GM19043 (cell line): ENCODE data around the gene PIN1.
"Not testable (repeated sequence)": the region's sequence is repeated elsewhere in the genome, so short reads cannot be mapped to it uniquely, and the experiment has no call there.

Source experiments
- ATAC-seq: cut with Tn5 transposase; IDR thresholded peaks from one replicate; pipeline ENCODE4 v1.9.1; 2021; ENCODE audit warnings: low read depth; ENCODE audit not compliant: unreplicated experiment

PIN1 gene

DNA sequence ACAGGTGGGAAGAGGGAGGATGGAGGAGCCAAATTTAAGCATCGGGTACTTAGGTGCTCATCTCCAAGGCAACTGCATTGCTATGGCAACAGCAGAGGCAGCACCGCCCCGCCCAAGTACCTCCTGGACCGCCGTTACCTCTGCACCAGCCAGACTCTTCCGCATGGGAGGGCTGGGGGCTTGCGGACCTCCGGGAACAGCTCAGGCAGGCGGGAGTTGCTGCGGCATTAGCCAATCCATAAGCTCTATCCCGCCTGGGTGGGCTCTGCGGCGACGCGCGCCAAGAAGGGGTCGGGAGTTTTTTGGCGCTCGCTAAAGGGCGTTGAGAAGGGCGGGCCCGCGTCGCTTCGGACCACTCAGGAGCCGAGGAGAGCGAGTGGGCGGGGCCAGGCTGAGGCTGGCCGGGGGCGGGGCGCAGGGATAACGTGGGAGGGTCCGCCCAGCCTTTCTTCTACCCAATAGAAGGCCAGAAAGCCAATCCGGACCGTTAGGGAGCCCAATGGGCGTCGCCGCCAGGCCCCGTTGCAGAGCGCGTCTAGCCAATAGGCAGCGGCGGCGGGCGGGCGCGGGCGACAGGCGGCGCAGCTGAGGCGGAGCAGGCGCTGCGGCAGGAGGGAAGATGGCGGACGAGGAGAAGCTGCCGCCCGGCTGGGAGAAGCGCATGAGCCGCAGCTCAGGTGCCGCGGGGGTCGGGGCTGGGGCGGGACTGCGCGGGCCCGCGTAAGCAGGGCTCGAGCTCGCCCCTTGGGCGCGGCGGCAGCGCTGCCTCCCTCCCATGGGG is at the start of gene PIN1:
PIN1 (plus strand) TSS at position 593 of the 781 bp plus-strand sequence; CDS start at position 620, 27 bp downstream.
- peak; percentile 94 for ATAC-seq

DNA sequence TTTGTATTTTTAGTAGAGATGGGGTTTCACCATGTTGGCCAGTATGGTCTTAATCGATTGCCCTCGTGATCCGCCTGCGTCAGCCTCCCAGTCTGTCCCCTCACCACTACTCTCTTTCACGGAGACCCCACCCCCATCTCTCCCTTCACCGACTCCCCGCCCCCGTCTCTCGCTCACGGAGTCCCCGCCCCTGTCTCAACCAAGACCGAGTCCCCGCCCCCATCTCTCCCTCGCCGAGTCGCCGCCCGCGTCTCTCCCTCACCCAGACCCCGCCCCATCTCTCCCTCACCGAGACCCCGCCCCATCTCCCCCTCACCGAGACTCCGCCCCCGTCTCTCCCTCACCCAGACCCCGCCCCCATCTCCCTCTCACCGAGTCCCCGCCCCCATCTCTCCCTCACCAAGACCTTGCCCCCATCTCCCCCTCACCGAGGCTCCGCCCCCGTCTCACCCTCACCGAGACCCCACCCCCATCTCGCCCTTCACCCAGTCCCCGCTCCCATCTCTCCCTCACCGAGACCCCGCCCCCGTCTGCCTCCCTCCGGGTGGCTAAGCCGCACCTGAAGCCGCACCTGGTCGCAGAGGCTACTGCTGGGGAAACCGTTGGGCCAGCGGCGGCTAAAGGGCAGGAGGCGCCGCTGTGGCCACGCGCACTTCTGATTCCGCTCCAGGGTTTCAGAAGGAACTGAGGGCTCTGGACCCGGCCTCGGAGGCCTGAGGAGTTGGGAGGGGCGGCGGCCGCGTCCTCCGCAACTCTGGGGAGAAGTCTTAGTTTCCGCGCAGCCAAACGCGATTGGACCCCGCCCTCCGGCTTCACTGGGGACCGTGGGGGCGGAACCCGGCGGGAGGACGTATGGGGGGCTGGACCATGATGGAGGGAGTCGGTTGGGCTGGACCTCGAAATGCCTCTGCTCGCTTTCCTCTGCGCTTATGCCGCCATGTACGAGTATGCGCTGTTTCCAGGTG is 49.5 kb upstream of the PIN1 start:
- peak; percentile 64 for ATAC-seq

DNA sequence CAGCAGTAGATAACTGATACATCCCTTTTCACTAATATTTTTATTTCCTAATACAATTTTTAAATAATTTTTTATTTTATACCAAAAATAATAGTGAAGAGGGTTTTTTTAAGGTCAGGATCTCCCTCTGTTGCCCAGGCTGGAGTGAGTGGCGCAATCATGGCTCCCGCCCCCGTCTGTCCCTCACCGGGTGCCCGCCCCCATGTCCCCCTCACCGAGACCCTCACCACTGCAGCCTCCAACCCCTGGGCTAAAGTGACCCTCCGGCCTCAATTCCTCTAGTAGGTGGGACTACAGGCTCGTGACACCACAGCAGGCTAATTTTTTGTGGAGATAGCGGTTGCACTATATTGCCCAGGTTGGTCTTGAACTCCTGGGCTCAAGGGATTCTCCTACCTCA is 48.8 kb upstream of the PIN1 start:
- ATAC-seq = no peak

DNA sequence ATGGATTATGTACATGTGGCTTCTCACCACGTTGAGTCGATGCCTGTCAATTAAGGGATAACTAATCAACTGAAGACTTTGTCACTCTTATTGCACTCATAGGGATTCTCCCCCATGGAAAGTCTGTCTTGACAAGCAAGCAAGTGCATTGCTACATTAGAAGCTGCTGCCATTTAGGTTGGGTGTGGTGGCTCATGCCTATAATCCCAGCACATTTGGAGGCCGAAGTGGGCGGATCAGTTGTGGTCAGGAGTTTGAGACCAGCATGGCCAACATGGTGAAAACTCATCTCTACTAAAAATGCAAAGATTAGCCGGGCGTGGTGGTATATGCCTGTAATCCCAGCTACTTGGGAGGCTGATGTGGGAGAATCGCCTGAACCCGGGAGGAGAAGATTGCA is 48.3 kb upstream of the PIN1 start:
- no peak for ATAC-seq

DNA sequence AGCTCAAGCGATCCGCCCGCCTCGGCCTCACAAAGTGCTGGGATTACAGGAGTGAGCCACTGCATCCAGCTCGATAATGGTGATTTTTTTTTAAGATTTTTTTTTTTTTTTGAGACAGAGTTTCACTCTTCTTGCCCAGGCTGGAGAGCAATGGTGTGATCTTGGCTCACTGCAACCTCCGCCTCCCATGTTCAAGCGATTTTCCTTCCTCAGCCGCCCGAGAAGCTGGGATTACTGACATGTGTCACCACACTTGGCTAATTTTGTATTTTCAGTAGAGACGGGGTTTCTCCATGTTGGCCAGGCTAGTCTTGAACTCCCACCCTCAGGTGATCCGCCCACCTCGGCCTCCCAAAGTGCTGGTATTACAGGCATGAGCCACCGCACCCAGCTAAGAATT is 46.5 kb upstream of the PIN1 start:
- ATAC-seq = not testable (repeated sequence)

DNA sequence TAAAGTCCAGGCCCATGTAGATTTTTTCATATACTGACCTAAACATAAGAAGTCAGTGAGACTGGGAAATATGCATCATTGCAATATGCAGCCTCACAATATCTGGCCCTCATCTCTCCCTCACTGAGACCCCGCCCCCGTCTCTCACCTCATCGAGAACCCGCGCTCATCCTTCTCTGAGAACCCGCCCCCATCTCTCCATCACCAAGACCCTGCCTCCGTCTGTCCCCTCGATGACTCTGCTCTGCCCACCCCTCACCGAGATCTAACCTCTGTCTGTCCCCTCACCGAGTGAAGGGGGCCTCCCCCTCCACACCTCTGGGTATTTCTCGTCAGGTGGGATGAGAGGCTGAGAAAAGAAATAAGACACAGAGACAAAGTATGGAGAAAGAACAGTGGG is 46.1 kb upstream of the PIN1 start:
- no peak for ATAC-seq

DNA sequence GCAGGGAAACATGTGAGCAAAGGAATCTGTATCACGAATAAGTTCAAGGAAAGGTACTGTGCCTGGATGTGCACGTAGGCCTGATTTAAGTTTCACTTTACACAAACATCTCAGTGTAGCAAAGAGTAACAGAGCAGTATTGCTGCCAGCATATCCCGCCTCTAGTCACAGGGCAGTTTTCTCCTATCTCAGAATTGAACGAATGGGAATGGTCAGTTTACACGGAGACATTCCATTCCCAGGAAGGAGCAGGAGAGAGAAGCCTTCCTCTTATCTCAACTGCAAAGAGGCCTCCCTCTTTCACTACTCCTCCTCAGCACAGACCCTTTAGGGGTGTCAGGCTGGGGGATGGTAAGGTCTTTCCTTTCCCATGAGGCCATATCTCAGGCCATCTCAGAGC is 45.5 kb upstream of the PIN1 start:
- ATAC-seq = not testable (repeated sequence)

DNA sequence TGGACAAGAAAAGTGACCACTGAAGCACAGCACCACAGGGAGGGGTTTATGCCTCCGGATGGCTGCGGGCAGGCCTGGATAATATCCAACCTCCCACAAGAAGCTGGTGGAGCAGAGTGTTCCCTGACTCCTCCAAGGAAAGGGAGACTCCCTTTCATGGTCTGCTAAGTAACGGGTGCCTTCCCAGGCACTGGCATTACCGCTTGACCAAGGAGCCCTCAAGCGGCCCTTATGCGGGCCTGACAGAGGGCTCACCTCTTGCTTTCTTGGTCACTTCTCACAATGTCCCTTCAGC is 44.1 kb upstream of the PIN1 start:
- ATAC-seq = not testable (repeated sequence)

DNA sequence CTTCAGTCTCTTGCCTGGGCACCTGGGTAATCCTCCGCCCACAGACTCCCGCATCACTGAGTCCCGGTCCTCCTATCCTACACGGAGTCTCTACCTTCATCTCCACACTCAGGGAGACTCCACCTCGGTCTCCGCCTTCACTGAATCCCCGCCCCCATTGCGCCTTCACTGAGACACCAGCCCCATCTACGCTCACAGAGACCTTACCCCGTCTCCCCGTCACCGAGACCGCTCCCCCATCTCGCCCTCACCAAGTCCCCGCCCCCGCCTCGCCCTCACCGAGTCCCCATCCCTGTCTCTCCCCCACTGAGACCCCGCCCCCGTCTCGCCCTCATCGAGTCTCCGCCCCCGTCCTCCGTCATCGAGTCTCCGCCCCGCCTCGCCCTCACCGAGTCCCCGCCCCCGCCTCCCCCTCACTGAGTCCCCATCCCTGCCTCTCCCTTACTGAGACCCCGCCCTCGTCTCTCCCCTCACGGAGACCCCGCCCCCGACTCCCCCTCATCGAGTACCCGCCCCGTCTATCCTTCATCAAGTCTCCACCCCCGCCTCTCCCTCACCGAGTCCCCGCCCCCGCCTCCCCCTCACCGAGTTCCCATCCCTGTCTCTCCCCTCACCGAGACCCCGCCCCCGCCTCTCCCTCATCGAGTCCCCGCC is 43.4 kb upstream of the PIN1 start:
- ATAC-seq = peak; percentile 43

DNA sequence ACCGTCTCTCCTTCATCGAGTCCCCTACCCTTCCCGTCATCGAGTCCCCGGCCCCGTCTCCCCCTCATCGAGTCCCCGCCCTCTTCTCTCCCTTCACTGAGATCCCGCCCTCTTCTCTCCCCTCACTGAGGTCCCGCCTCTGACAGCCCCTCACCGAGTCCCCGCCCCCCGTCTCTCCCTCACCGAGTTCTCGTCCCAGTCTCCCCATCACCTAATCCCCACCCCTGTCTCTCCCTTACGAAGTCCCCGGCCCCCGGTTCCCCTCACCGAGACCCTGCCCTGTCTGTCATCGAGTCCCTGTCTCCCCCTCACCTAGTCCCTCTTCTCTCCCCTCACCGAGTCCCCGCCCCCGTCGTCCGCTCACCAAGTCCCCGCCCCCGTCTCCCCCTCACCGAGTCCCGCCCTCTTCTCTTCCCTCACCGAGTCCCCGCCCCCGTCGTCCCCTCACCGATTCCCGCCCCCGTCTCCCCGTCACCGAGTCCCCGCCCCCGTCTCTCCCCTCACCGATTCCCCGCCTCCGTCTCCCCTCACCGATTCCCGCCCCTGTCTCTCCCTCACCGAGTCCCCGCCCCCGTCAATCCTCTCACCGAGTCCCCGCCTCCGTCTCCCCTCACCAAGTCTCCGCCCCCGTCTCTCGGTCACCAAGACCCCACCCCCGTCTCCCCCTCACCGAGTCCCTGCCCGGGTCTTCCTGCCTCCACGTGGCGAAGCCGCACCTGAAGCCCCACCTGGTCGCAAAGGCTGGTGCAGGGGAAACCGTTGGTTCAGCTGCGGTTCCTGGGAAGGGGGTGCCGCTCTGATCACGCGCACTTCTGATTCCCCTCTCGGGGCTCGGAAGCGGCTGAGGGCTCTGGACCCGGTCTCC is 42.7 kb upstream of the PIN1 start:
- ATAC-seq = no peak

DNA sequence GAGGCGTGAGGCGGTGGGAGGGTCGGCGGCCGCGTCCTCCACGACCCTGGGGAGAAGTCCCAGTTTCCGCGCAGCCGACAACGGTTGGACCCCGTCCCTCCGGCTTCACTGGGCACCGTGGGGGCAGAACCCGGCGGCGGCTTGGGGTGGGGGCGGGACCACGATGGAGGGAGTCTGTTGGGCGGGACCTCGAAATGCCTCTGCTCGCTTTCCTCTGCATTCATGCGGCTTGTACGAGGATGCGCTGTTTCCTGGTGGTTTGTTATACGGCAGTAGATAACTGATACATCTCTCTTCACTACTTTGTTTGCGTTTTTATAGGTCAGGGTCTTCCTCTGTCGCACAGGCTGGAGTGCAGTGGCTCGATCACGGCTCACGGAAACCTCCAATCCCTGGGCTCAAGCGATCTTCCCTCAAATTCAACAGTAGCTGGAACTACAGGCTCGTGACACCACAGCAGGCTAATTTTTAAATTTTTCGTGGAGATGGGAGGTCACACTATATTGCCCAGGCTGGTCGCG is 42.0 kb upstream of the PIN1 start:
- ATAC-seq = no peak

DNA sequence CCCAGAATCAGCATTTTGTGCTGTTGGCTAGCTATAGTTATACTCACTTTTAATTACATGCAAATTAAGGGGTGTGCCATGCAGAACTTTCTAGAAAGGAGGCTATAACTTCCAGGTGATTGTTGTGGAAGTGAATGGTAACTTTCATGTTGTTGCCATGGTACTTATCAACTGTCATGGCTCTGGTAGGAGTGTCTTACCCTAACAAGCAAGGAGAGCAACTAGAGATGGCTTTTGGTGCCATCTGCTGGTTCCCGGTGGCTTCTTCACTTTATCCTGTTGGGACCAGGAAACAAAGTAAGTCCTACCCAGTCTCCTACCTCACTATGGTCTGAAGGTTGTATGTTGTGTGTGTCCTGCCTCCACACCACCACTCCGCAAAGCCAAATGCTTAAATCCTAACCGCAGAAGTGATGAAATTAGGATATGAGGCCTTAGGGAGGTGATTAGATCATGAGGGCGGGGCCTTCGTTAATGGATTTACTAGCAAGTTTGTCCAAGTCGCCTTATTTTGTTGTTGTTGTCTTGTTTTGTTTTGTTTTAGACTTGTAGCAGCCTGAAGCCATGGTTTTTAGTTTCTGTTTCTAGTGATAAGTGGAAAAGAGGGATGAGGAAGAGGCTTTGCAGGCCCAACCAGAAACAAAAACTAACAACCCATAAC is 38.9 kb upstream of the PIN1 start:
- ATAC-seq = no peak

DNA sequence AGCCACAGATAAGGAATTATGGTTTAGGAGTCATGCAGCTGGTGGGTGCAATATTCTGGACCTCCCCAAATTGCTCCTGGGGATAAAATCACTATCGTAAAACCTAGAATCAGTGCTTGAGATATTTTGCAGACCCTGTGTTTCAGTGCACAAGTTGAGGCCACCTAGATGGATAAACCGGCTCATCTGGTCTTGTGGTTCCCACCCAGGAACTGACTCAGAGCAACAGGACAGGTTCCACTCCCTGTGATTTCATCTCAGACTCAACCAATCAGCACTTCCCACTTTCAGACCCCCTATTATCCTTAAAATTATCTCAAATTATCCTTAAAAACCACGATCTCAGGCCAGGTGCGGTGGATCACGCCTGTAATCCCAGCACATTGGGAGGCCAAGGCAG is 37.2 kb upstream of the PIN1 start:
- ATAC-seq = no peak

DNA sequence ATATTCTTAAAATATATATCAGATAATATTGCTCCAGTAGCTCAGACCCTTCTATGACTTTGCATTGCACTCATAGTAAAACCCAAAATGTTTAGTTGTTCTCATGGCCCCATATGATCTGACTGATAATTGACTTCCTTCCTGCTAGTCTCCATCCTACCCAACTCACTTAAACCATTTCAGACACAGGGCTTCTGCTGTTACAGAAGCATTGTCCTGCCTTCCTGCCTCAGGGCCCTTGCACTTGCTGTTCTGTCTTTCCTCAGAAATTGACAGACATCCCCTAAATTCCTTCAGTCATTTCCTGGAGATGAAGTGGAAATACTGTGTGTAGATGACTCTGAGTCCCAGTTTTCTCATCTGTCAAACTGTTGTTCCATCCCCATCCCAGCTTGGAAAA is 36.0 kb upstream of the PIN1 start:
- ATAC-seq = no peak

DNA sequence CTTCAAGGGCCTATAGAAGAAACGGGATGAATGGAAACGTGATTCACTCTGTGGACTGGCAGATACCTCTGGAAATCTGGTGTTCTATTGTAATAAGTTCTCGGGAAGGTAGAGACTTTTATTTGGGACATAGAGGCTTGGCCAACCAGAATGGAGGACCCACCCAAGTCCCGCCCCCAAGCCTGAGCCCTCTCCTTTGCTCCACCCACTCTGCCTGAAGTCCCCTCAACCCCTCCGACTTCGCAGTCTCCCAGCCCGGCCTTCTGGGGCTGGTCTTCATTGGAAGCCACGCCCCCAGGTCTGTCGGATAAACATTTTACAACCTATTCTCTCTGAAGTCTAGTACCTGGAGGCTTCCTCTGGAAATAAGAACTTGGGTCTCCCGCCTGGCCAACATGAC is 33.1 kb upstream of the PIN1 start:
- ATAC-seq = no peak

DNA sequence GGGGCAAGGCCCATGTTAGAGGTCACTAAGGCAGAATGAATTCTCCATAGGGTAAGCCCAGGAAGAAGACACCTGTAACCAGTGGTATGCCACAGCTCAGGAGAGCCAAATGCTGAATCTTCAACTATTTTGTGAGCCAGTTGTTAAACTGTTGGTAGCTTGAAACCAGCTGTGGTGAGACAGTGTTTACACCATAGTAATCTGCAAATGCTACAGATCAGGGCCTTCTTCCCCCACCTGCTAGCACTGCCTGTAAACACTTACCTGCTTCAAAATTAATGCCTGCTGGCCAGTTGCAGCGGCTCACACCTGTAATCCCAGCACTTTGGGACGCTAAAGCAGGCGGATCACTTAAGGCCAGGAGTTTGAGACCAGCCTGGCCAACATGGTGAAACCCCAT is 28.3 kb upstream of the PIN1 start:
- ATAC-seq = no peak

DNA sequence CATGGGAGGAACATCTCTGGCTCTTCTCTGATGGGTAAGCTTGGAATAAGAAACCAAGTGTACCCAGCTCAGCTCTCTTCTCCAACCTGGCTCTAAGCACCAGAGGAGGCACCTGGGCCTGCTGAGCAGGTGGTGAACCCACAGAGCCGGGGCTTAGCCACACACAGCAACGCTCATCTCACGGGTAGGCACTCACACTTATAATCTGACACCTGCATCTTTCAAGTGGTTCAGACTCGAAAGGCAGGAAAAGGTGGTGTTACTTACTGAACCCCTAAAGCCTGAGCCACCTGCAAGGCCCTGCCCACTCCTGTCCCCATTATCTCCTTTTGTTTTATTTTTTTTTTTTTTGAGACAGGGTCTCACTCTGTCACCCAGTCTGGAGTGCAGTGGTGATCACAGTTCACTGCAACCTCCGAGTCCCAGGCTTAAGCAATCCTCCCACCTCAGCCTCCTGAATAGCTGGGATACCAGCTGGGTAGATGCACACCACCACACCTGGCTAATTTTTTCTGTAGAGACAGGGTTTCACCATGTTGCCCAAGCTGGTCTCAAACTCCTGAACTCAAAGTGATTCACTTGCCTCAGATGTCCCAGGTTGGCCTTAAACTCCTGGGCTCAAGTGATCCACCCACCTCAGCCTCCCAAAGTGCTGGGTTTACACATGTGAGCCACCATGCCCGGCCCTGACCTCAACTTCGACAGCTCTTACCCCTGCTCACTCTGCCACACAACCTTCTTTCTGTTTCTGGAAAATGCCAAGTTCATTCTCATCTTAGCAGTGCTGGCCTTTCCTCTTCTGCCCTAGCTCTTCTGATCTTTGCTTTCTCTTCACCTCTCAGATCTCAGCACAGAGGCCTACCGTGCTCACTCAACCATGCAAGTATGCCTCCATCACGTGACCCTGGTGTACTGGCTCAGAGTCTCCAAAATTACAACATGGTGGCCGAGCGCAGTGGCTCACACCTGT is 26.0 kb upstream of the PIN1 start:
- ATAC-seq = no peak

DNA sequence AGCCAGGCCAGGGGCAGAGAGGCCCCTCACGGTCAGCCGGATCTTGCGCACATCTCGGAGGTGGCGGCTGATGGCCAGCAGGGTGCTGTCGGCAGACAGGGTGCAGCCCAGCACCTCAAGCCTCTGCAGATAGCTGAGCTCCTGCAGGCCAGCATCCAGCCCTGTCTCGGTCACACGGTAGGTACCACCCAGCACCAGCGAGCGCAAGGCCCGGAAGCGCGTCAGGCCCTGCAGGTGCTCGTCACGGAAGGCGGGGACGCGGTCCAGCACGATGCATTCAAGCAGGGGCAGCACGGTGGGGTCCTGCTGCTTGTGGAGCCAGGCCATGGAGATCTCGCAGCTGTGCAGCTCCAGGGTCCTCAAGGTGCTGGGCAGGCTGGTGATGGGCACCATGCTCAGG is 24.0 kb upstream of the PIN1 start:
- no peak for ATAC-seq
